DMS 273 (cell line): Measurements from ENCODE around the gene ADIPOR2.
"Not testable (repeated sequence)": the region's sequence is repeated elsewhere in the genome, so short reads cannot be mapped to it uniquely, and the experiment has no call there.

Experiments used
- DNase-seq: peaks from one replicate; lab custom pipeline; 2025; ENCODE audit not compliant: unreplicated experiment; lab: John Stamatoyannopoulos, UW

Gene ADIPOR2

GRCh38 chr12:1665366-1665765, 25.5 kb upstream of the ADIPOR2 start:
- no peak for DNase-seq

- no peak for DNase-seq
These were observed 24.7 kb upstream of the ADIPOR2 start for GRCh38 chr12:1666215-1666614.

- no peak for DNase-seq
These were observed 24.1 kb upstream of the ADIPOR2 start for GRCh38 chr12:1666685-1667162.

- DNase-seq: no peak
These were observed 21.9 kb upstream of the ADIPOR2 start for GRCh38 chr12:1668833-1669543.

- DNase-seq: no peak
These were observed 20.3 kb upstream of the ADIPOR2 start for GRCh38 chr12:1670358-1671268.

- DNase-seq: no peak
These were observed 14.8 kb upstream of the ADIPOR2 start for GRCh38 chr12:1676043-1676442.

- no peak for DNase-seq
These were observed 9.9 kb upstream of the ADIPOR2 start for GRCh38 chr12:1680804-1681492.

GRCh38 chr12:1681493-1681807, 9.4 kb upstream of the ADIPOR2 start:
- no peak for DNase-seq

GRCh38 chr12:1688086-1688710, 2.7 kb upstream of the ADIPOR2 start:
- no peak for DNase-seq

GRCh38 chr12:1691123-1692007, 495 bp downstream of the ADIPOR2 start:
- DNase-seq: peak; percentile 76

GRCh38 chr12:1692226-1692625, 1.4 kb downstream of the ADIPOR2 start:
- DNase-seq: no peak

GRCh38 chr12:1692895-1693610, 2.2 kb downstream of the ADIPOR2 start:
- no peak for DNase-seq

GRCh38 chr12:1695097-1695496, 4.2 kb downstream of the ADIPOR2 start:
- DNase-seq: not testable (repeated sequence)

- DNase-seq: no peak
These were observed 5.2 kb downstream of the ADIPOR2 start for GRCh38 chr12:1695886-1696670.

GRCh38 chr12:1696800-1697199, 5.9 kb downstream of the ADIPOR2 start:
- DNase-seq: no peak

GRCh38 chr12:1697271-1697670, 6.4 kb downstream of the ADIPOR2 start:
- DNase-seq: no peak

GRCh38 chr12:1698720-1699119, 7.8 kb downstream of the ADIPOR2 start:
- DNase-seq: no peak

GRCh38 chr12:1702713-1703112, 11.8 kb downstream of the ADIPOR2 start:
- no peak for DNase-seq
